Measurements from ENCODE around the gene MYH6. TPM values are rescaled to one million over a fixed set of nuclear protein-coding genes. Genes with fewer than 3 reads are reported as not detected.

Gene MYH6
- total and polyA plus RNA-seq, 2 of the 13 experiments (the other 11 are each of a cell fraction or from before 2014, with no cell fraction given), result 0.01 TPM; not detected in 1

GRCh38 chr14:23352506-23353432 is 55.3 kb downstream of the MYH6 start, which contains the start of gene SLC22A17 (continued):
- no peak for TF ChIP-seq ZFP36L2 (CRISPR knock-in tag; IDR thresholded peaks at IDR 0.05)
- no peak for TF ChIP-seq ZFP82 (CRISPR knock-in tag; IDR thresholded peaks at IDR 0.05; ENCODE audit: borderline replicate concordance)
- TF ChIP-seq YY1 (IDR thresholded peaks at IDR 0.05; ENCODE audit: insufficient read depth, insufficient replicate concordance, low read depth, low read length), result no peak
- TF ChIP-seq ZNF451 (CRISPR knock-in tag; IDR thresholded peaks at IDR 0.05), result 0 out of 2 replicates have a peak, but pooled peaks have one; percentile 17
- no peak for TF ChIP-seq SMAD3 (CRISPR knock-in tag; IDR thresholded peaks at IDR 0.05)
- TF ChIP-seq NFE2L1 (CRISPR knock-in tag; IDR thresholded peaks at IDR 0.05; ENCODE audit: borderline replicate concordance), result 0 out of 2 replicates have a peak, but pooled peaks have one; percentile 25
- 0 out of 2 replicates have a peak, but pooled peaks have one; percentile 31 for TF ChIP-seq FUBP1 (CRISPR knock-in tag; IDR thresholded peaks at IDR 0.05; ENCODE audit: borderline replicate concordance)
- TF ChIP-seq KDM3A (CRISPR knock-in tag; IDR thresholded peaks at IDR 0.05; ENCODE audit: low read depth), result peak; percentile 58; the same call in 1 of the 2 replicates
- TF ChIP-seq ZNF781 (CRISPR knock-in tag; IDR thresholded peaks at IDR 0.05; ENCODE audit: borderline replicate concordance, not compliant biosample characterization), result no peak
- TF ChIP-seq MAX (IDR thresholded peaks at IDR 0.05), result peak; percentile 19; the same call in 1 of the 2 replicates
- TF ChIP-seq ZNF383 (CRISPR knock-in tag; IDR thresholded peaks at IDR 0.05; ENCODE audit: borderline replicate concordance), result no peak
- 0 out of 2 replicates have a peak, but pooled peaks have one; percentile 14 for TF ChIP-seq SMAD1 (CRISPR knock-in tag; IDR thresholded peaks at IDR 0.05; ENCODE audit: borderline replicate concordance, low read depth)
- peak; percentile 43; the same call in 1 of the 2 replicates for TF ChIP-seq E2F5 (CRISPR knock-in tag; conservative IDR thresholded peaks at IDR 0.05)
- TF ChIP-seq ZNF562 (CRISPR knock-in tag; IDR thresholded peaks at IDR 0.05; ENCODE audit: borderline replicate concordance), result 0 out of 2 replicates have a peak, but pooled peaks have one; percentile 25
- TF ChIP-seq THAP9 (CRISPR knock-in tag; IDR thresholded peaks at IDR 0.05; ENCODE audit: borderline replicate concordance), result peak; percentile 38; the same call in 1 of the 2 replicates
- TF ChIP-seq SPEN (CRISPR knock-in tag; IDR thresholded peaks at IDR 0.05; ENCODE audit: low read depth), result no peak
- no peak for TF ChIP-seq MAFG (CRISPR knock-in tag; IDR thresholded peaks at IDR 0.05)
- TF ChIP-seq SALL1 (CRISPR knock-in tag; IDR thresholded peaks at IDR 0.05), result peak; percentile 50; the same call in 1 of the 2 replicates
- TF ChIP-seq SP4 (CRISPR knock-in tag; IDR thresholded peaks at IDR 0.05), result 0 out of 2 replicates have a peak, but pooled peaks have one; percentile 18
- TF ChIP-seq HOXA5 (CRISPR knock-in tag; IDR thresholded peaks at IDR 0.05), result no peak
- no peak for TF ChIP-seq ZNF580 (CRISPR knock-in tag; IDR thresholded peaks at IDR 0.05; ENCODE audit: borderline replicate concordance, low read depth)
- TF ChIP-seq REL (CRISPR knock-in tag; conservative IDR thresholded peaks at IDR 0.05), result 0 out of 2 replicates have a peak, but pooled peaks have one; percentile 49
